DMS 273 (cell line): ENCODE data around the gene MOGAT3.
A peak's percentile ranks its signal among the peaks of the same experiment; 100 is the strongest.

Source experiments
- DNase-seq: peaks from one replicate; lab custom pipeline; 2025; ENCODE audit not compliant: unreplicated experiment; lab: John Stamatoyannopoulos, UW

The MOGAT3 gene

DNA sequence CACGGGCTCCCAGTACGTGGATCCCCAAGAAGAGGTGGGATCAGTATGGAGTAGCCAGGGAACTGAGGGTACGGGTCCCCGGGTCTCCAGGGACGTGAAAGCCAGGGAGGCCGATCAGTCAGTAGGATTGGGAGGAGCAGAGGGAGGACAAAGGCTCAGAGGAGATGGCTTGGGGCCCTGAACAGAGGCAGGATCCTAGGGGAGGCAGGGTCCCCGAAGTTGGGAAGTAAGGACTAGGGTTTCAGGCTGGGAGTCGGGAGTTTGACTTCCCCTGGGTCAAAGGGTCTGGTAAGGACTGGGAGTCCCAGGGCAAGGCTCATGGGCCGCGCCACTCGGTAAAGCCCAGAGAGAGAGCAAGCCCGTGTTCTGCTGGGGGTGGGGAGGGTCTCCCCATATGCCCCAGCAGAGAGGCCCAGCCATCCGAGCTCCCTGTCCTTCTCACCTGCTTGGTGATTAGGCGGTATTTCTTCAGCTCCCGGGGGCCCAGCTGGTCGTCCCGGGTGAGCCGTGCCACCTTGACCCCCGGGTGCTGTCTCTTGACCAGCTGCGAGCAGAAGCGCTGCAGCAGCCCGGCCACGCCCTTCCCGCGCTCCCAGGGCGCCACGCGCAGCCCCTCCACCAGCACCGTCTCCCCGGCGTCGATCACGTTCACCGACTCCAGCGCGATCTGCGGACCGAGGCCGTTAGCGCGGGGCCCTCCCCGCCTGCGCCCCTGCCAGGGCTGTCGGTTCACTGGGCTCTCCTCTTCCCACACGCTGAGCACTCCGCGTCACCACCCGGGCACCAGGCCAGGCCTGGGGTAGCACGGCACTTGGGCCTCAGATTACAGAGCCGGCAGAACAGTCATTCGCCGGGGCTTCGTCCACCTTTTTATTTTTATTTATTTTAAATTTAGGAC lies 27.7 kb downstream of the MOGAT3 start:
- DNase-seq: peak; percentile 94

DNA sequence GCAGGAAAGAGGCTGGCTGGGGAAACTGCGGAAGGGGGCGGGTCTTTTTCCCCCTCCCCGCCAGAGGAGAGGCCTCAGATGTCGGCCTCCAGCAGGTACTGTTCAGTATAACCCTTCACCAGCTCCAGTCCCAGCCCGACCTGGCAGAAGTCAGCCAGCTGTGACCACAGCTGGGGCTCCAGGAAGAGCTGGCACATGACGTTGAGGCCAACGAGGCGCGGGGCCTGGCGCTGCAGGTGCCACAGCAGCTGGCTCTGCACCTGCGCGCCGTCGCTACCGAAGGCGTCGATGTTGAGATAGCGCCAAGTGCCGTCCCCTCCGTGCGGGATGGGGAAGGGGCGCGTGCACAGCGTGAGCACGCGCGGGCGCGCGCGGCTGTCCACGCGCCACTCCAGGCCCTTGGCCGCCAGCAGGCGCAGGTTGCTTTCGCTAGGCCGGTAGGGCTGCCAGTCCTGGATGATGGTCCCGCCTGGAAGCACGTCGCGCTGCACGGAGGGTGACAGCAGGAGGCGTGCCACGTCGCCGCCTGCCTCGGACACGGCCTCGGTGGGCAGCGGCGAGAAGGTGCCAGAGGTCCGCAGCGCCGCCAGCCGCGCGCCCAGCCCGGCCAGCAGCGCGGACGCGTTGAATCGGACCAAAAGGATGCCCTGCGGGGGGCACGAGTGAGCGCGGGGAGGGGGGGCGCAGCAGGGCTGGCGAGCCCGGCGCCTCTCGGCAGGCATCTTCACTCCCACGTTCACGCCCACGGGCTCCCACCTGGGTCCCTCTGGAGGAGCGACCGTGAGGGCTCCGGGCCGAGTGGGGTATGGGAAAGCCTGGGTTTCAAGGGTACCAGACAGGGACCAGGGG lies 28.6 kb downstream of the MOGAT3 start:
- peak; percentile 73 for DNase-seq

DNA sequence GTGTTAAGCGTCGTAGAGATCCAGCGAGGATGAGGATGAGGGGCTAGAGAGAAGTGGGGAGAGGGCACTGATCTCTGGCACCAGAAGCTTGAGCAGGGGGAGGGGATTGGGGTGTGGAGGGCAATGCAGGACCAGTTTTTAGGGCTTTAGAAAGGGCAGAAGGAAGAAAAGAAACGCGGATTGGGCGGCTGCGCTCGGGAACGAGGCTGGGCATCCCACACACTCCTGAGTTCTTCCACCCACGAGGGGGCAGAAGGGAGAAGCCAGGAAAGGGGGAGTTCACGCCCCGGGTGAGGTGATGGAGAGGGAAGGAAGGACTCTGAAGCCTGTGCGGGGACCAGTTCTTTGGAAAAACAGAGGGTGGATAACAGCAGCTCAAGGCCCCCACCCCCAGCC lies 29.4 kb downstream of the MOGAT3 start:
- no peak for DNase-seq

DNA sequence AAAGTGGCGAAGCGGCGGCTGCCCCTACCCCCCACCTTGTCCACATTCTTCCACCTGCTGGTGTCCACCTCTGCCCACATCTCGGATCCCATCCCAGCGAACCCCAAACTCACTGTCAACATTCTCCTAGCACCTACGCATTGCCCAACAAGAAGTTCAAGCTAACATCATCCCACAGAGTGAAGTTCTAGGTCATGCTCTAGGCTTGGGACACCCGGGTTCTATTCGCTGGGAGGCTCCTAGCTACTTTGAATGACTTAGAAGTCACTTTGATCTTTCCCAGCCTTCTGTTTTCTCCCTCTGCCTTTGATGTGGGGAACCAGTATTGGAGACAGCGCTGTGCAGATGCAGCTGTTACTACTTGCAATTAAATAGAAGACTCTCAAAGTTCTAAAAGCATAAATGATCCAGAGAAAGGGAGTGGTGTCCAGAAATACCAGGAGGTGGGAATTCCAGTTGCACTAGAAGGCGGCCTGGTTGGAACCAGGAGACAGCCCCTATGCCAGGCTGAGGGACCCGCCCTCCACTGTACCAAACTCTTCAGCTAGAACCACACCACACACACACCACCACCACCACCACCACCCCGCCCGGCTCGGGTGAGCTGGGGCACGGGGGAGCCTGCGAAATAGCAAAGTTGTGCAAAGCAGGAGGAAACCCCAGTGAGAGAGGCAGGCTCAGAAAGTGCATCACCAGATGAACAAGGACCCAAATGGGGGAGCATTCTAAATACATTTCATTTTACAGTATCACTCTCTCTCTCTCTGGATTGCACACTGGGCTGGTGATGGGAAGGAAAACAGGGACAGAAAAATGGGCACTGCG lies 30.0 kb downstream of the MOGAT3 start:
- peak; percentile 47 for DNase-seq

DNA sequence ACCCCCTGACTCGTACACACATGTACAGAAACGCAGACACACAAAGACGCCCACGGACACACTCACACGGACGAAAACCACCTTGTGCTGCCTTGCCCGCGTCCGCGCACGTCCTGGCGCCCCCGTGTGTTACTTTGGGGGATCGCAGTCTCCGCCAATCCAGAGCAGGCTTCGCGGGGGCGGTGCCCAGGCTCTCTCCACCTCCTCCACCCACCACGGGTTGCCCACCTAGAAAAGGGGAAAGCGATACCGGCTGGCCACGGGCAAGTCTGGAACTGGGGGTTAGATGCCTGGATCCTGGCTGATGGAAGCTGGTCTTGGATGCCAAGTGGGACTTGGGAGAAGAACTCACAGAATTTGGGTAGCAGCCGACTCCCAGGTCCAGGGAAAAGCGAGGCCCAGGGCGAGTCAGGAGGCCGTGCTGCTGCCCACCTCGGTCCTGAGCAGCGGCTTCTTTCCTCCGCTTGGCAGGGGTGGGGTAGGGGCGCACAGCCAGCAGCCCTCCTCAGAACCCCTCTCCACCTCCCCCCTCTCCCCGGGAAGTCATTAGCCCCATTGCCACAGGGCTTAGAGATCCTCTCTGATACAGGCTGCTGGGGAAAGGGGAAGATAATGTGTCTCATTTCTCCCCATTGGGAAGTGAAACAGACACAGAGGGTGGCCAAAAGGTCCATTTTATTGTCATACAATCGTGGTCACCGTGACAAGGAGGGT lies 30.8 kb downstream of the MOGAT3 start:
- peak; percentile 88 for DNase-seq

DNA sequence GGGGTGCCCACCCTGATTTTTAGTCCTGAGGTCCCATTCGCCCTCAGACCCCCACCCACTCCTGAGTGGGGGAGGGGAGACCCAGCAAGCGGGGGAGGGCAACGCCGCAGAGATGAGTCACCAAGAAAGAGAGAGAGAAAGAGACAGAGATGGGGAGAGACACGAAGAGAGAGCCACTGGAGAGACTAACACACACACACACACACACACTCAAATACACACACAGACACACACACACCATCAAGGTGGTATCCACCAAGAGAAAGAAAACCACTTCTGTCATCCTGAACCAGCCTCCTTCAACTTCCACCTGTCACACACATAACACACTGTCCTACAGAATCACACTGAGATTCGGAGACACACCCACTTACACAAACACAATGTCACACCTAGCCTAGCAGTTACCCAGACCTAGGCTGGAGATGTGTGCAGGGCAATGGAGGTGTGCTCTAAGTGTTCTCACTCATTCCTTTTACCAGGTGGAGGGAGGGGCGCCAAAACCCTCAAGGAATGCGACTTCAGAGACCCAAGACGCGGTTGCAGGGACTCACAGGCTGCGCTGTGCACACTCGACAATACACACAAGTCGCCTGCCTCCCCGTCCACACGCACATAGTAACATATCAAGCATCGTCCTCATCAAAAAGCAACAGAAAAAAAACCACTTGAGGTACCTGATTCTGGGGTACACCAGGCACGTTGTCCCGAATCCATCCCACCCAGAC lies 31.6 kb downstream of the MOGAT3 start:
- peak; percentile 63 for DNase-seq

DNA sequence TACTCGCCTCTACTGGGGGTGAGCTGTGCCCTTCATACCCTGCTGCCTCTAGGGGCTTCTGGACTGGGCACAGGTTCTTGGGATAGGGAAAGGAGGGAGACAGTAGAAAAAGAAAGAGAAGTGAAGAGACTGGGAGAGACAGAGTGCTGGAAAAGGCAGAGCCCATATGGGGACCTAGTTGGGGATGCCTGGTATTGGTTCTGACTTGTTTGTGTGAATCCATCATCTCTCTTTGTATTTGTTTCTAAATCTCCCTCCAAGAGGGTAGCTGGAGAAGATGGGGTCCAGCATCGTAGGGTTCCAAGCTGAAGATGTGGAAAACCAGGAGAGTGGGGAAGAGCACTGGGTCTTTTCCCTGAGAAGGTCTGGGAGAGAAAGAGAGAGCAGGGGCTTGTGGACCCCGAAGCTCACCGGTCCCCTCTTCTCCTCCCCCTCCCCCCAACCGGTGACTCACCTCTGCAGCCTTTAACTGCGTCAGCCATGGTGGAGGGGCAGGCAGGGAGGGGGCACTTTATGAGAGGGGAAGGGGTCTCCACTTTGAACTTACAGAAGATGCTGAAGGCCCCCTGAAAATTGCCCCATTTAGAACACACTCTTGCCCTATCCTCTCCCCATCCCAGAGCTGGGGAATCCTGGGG lies 32.3 kb downstream of the MOGAT3 start:
- no peak for DNase-seq

DNA sequence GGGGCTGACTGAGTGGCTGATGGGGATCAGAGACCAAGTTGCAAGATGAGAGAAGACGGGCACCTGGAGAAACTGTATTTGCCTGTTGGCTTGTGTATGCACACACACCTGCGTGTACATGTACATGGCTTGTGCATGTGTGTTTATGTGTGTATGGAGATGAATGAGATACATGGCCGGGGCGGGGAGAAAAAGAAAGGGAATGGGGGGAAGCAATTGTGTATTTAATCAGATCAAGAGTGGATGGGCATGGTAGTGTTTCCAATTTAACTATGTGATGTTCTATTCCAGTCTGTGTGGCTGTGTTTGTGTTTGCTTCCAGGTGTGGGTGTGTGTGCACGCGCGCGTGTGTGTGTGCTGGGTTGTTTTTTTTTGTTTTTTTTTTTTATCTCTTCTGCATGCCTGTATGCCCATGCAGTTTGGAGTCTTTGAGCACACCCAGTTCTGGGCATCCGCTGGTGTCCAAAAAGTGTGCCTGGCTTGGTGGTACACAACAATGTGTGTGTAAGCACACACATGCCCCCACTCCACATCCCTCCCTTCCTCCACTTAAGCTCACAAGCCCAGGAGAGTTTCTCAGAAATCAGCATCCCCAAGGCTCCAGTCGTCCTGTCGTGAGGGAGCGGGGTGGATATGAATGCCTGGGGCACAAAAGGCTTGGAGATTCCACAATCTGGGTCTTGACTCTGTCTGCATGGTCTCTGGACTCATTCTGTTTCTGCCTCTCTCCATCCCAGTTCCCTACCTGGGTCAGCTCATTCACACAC lies 33.0 kb downstream of the MOGAT3 start:
- no peak for DNase-seq

DNA sequence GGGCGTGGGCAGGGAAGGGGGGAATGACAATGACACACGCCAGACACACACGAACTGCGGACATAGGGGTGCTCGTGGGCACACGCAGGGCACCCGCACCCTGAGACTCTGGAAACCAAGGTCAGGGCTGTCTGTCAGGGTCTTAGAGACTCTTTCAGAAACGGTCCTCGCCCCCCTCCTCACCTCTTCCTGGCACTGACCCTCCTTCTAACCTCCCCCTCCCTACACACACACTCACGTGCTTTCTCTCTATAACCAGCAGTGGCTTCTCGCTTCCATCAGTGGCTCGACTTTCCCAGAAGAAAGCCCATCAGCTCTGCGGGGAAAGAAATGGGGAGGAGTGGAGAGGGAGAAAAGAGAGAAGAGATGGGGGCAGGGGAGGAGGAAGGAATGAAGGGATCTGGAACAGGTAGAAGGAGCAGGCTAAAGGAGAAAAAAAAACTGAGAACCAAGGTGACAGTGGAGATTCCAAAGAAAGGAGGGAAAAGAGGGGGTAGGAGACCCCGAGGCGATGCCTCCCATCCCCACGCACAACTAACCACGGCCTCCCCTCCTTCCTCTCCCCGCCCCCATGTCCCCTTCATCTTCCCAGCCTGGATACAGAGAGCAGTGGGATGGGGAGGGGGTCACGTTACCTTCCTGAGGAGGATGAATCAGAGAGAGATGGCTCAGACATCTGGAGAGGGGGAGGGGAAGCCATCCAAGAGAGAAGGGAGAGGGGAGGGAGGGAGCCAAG lies 33.8 kb downstream of the MOGAT3 start:
- peak; percentile 86 for DNase-seq

DNA sequence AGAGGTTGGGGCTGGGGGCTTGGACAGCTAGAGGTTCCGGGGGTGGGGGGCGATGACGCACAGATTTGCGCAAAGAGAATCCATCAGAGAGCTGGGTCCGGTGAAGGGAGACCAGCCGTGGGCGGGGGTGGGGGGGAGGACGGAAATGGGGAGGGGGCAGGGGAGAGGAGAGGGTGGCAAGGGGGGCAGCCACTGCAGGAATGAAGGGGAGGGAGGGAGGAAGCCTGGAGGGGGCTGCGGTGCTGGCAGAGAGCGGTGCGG lies 34.3 kb downstream of the MOGAT3 start:
- no peak for DNase-seq

DNA sequence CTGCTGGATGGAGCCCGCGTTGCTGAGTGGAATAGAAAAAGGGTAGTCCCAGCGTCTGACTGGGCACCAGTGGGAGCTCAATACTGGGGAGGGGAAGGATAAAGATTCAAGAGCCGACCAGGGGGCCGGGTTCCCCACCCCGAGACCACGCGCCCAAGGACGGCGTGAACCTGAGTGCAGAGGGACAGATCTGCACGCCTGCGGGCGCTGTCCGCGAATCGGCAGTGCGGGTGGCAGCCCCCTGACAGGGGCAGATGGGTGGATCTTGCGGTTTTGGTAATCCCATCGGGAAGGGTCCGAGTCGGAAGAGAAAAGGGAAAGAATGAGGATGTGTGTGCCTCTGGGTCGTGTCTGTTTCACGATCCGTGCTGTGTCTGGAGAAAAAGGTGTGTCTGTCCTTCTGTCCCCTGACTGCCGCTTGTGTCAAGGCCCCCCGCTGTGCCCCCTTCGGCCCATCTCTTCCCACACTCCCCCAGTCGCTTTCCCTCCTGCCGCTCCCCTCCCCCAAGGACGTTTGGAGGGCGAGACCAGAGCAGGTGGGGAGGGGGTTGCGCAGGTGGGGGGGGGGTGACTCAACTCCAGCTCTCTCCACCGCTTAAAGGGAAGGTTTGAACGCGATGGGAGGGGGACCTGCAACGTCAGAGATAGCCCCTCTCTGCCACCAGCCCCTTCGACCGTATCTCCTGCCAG lies 34.7 kb downstream of the MOGAT3 start:
- DNase-seq: peak; percentile 56

DNA sequence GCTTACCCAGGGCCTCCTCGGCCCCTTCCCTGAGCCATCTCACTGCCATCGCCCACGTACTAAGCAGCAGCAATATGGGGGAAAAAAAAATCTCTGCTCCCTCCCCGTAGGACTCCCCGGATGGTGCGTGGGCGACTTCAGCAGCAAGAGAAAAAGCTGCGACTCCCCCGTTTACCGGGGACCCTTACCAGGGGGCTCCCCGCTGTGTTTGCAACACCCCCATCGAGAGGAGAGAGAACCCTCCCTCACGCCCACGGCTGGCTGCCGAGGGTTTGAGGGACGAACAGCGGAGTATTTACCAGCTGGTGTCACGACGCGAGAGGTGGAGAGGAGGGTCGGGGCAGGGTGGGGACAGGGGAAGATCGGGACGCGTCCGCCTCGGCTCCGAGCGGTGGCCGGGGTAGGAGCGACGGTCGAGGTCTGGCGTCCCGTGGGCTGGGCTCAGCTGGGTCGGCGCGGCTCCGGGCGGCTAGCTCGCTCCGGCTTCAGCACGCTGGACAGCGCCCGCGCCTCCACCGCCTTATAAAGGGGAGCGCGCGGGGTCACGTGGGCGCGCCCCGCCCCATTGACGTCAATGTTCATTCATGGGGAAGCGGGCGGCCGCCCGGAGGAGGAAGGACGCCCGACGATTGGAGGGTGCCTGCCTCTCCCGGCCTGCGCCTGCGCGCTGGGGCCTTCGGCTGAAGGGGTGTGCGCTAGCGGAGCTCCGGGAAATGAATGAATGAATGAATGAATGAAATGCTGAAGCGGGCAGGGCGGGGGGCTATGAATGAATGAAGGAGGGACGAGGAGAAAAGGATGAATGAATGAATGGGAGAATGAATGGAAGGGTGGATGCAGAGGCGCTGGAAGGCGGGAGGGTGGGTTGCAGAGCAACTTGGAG lies 35.5 kb downstream of the MOGAT3 start, which contains the start of gene VGF:
Gene VGF (minus strand): TSS at position 495 of the 883 bp plus-strand sequence. CDS start 726 bp downstream, outside the sequence.
- peak; percentile 99 for DNase-seq

DNA sequence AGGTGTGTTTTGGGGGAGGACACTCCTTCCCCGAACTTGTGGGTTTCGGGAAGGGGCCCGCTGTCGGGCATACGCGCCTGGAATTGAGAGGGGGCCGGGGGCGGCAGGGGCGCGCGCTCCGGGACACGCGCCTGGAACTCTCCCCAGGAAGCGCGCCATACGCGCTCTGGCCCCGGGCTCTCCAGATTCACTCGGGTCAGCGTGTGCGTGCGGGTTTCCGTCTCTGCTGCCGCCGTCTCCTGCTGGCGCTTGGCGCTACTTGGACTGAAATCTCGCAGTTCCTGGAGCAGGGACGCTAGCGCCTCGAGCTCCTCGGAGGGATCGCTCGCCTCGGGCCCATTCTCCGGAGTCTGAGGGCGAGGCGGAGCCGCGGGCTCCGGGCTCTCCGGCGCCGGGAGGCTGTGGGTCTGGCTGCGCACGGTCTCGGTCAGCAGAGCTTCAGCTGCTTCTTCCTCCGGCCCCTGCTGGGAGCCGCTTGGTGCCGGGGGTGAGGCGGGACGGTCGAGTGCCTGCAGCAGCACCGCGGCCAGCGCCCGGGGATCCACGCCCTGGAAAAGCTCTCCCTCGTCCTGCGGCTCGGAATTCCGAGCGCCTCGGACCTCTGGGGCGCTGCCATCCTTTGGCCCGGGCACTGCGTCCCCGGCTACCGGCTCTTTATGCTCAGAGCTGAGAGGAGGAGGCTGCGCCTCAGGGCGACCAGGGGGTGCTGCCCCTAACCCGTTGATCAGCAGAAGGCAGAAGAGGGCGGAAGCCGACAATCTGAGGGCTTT lies 36.6 kb downstream of the MOGAT3 start:
- DNase-seq: peak; percentile 71

DNA sequence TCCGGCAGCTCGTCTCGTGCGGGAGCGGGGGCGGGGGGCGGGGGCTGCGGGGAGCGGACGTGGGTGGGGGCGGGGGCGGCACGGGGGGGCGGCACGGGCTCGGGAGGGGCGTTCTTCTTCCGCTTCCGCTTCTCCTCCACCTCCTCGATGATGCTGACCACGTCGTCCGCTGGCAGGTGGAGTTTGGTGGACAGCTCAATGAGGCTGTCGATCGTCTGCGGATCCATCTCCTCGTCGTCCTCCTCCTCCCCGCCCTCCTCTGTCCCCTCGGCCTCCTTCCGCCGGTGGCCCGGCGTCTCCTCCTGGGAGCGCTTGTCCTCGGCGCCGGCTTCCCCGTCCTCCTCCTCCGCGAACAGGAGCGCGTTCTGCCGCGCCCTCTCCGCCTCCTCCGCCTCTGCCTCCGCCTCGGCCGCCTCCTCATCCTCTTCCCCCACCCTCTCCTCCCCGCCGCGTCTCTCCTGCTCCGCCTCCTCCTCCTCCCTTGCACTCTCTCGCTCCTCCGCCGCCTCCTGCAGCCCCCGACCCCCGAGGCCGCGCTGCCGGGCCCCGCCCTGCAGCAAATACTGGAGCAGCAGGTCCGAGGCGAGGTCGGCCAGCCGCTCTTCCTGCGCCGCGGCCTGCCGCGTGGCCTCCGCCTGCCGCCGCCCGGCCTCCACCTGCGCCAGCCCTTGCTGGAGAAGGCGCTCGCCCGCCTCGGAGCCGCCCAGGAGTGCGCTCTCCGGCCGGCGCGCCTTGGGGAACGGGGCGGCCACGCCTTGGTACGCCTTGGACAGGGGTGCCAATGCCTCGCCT lies 37.4 kb downstream of the MOGAT3 start:
- DNase-seq: peak; percentile 81
